NCI-H2227 treated with DMSO at 0.1 percent for 48 hours (cell line): ENCODE measurements around the gene TBC1D24.

Experiments used
- DNase-seq: peaks from one replicate; lab custom pipeline; 2025; lab: John Stamatoyannopoulos, UW

Gene TBC1D24

GRCh38 chr16:2499890-2500429 lies 25.0 kb downstream of the TBC1D24 start:
- no peak for DNase-seq

- no peak for DNase-seq
Observed at GRCh38 chr16:2500430-2500917, 25.5 kb downstream of the TBC1D24 start.

- DNase-seq: peak; percentile 71
Observed at GRCh38 chr16:2500918-2501750, 26.2 kb downstream of the TBC1D24 start.

GRCh38 chr16:2501946-2502895 lies 27.3 kb downstream of the TBC1D24 start:
- no peak for DNase-seq

GRCh38 chr16:2505695-2506094 lies 30.8 kb downstream of the TBC1D24 start:
- DNase-seq: no peak

GRCh38 chr16:2507052-2507659 lies 32.2 kb downstream of the TBC1D24 start:
- DNase-seq: no peak

GRCh38 chr16:2507665-2508064 lies 32.7 kb downstream of the TBC1D24 start:
- no peak for DNase-seq

- DNase-seq: no peak
Observed at GRCh38 chr16:2508722-2509400, 33.9 kb downstream of the TBC1D24 start.

- DNase-seq: peak; percentile 59
Observed at GRCh38 chr16:2511128-2511800, 36.3 kb downstream of the TBC1D24 start.

- DNase-seq: no peak
Observed at GRCh38 chr16:2511996-2512734, 37.2 kb downstream of the TBC1D24 start.

- DNase-seq: no peak
Observed at GRCh38 chr16:2512735-2513404, 37.9 kb downstream of the TBC1D24 start.

- peak; percentile 91 for DNase-seq
Observed at GRCh38 chr16:2513405-2514332, 38.7 kb downstream of the TBC1D24 start, which contains the start of gene ATP6V0C. Gene ATP6V0C, plus strand, starts transcription at chr16:2513952. Its CDS starts 152 bp downstream, at chr16:2514104.

GRCh38 chr16:2514333-2515179 lies 39.6 kb downstream of the TBC1D24 start:
- DNase-seq: no peak

GRCh38 chr16:2515180-2515851 lies 40.4 kb downstream of the TBC1D24 start:
- DNase-seq: no peak

GRCh38 chr16:2516391-2517240 lies 41.7 kb downstream of the TBC1D24 start:
- no peak for DNase-seq
